H7 (cell line): Measurements from ENCODE around the gene TPGS1. TPM values are rescaled to one million over a fixed set of nuclear protein-coding genes. Genes with fewer than 3 reads are reported as not detected.

Source experiments
- DNase-seq: peaks from one replicate; pipeline ENCODE4 v3.0.0; 2012
- H3K27me3 ChIP-seq: 2 replicates; pipeline ENCODE4 v1.6.0; 2011; ENCODE audit warnings: mild to moderate bottlenecking, low read length; ENCODE audit not compliant: control insufficient read depth, insufficient read depth
- H3K36me3 ChIP-seq: replicated peaks from 2 replicates; pipeline ENCODE4 v1.5.1; 2011; ENCODE audit warnings: low read length; ENCODE audit not compliant: control insufficient read depth, insufficient read depth
- H3K4me3 ChIP-seq: 2 replicates; pipeline ENCODE4 v1.5.1; 2011; ENCODE audit warnings: low read depth, mild to moderate bottlenecking, control low read depth, low read length, moderate library complexity; ENCODE audit not compliant: insufficient read depth
- total RNA-seq: library from RNA; depleted of rRNA; stranded (reverse); fragments of >200 nt; shearing (Covaris generic); gene quantifications from 2 replicates; pipeline ENCODE4 v1.2.3, GENCODE V29; 2014; rRNA removed

TPGS1 gene, protein sequence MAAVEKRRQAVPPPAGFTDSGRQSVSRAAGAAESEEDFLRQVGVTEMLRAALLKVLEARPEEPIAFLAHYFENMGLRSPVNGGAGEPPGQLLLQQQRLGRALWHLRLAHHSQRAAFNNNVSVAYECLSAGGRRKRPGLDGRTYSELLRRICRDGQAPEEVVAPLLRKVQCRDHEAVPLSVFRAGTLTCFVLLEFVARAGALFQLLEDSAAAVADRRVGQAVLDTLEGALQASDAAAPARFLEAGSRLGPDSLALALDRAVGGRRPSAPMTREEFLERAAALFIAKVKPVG
- 13.7 and 18.1 TPM in 2 replicates for total RNA-seq

DNA sequence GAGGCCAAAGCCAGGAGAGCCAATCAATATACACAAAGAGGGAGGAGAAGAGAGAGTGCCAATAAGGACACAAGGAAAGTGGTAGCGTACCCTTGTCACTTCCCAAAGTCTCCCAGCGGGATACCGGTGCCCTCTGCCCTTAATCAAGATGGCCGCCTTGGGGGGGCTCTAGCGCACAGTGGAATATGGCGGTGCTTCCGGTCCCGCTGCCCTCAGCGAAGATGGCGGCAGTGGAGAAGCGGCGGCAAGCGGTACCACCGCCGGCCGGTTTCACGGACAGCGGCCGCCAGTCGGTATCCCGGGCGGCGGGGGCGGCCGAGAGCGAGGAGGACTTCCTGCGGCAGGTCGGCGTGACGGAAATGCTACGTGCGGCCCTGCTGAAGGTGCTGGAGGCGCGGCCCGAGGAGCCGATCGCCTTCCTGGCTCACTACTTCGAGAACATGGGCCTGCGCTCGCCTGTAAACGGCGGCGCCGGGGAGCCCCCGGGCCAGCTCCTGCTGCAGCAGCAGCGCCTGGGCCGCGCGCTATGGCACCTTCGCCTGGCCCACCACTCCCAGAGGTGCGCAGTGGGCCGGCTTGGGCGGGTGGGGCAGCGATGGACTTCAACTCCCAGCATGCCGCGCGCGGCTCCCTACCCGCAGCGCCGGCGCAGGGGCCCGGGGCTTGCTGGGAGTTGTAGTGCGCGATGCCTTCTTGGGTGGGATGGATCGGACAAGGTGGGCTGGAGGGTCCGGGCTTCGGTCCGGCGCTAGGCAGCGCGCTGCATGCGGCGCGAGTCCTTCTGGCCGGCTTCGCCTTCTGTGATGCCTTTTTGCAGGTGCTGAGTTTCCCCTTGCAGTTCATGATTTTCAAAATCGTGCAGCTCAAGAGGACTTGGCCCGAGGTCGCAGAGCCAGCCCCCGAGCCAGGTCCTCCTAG lies at the start of gene TPGS1:
Gene TPGS1, plus strand, starts transcription at position 212 of the 918 bp plus-strand sequence. Its CDS starts 10 bp downstream, at position 222.
- Histone ChIP-seq H3K27me3 (peaks cover 2% of the 10 kb centered on the region), H3K4me3 (peak within 1 kb of the TSS; percentile 92), H3K36me3 (no peaks in the 10 kb centered on the region; the same call in 1 of the 2 replicates)
- peak; percentile 97 for DNase-seq

DNA sequence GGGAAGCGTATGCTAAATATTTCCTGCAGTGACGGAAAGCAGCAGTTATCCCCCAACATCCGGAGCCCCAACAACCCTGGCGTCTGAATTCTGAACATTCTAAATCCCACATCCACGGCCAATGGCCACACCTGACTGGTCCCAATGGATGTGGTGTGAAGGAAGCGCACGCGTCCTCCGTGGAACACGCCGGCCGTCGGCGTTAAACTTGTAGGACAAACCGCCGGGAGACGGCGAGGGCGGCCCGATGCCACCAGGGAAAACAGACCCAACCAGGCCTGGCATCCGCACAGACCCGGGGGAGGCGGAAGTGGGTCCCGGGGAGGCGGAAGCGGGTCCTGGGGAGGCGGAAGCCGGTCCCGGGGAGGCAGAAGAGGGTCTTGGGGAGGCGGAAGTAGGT lies 49.7 kb upstream of the TPGS1 start:
- Histone ChIP-seq H3K4me3 (no peak overlapping the region), H3K36me3 (no peaks in the 10 kb centered on the region), H3K27me3 (peaks cover 19% of the 10 kb centered on the region)
- peak; percentile 57 for DNase-seq

DNA sequence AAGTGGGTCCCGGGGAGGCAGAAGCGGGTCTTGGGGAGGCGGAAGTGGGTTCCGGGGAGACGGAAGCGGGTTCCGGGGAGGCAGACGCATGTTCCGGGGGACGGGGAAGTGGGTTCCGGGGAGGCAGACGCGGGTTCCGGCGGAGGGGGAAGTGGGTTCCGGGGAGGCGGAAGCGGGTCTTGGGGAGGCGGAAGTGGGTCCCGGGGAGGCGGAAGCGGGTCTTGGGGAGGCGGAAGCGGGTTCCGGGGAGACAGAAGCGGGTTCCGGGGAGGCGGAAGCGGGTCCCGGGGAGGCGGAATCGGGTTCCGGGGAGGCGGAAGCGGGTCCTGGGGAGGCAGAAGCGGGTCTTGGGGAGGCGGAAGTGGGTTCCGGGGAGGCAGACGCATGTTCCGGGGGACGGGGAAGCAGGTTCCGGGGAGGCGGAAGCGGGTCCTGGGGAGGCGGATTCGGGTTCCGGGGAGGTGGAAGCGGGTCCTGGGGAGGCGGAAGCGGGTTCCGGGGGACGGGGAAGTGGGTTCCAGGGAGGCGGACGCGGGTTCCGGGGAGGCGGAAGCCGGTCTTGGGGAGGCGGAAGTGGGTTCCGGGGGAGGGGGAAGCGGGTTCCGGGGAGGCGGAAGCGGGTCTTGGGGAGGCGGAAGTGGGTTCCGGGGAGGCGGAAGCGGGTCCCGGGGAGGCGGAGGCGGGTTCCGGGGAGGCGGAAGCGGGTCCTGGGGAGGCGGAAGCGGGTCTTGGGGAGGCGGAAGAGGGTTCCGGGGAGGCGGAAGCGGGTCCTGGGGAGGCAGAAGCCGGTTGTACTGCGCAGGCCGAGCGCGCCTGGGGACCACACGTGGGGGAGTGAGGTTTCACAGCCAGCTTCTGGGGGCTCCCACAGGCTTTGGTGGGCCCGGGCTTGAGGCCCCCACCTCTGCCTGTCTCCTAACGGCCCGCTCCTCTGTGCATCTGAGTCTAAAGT lies 48.9 kb upstream of the TPGS1 start:
- DNase-seq, result no peak
- Histone ChIP-seq H3K4me3 (no peak overlapping the region), H3K27me3 (peaks cover 19% of the 10 kb centered on the region), H3K36me3 (no peaks in the 10 kb centered on the region)

DNA sequence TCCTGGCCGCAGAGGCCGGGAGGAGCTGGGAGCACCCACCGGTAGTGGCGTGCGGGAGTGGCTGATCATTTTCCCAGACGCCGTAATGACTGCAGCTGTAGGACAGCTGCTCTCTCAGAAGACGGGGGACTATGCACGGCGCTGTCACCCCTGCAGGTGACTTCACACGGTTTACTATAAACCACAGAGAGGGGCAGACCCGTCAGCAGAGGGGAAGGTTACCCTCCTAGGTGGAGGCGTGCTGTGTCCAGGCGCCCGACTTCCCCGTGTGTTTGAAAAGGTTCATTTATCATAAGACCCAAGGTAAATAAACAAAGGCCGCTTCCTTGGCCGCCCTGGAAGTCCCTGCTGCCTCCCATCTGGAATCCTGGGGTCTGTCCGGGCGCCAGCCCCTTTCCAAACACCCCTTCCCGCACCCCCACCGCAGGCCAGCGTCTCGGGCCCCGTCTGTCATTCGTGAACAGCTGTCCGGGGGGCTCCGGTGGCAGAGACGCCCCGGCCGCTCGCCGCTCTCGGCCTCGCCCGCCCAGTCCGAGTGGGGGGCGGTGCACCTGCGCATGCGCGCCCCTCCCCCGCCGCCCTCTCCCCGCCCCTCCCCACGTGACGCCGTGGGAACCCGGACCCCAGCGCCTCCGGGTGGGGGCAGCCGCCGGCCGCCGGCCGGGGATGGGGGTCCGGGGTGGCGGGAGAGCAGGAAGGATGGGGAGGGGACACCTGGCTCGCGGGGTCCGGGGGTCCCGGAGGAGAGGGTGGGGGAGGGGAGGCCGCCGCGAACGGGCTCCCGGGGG lies 47.4 kb upstream of the TPGS1 start:
- Histone ChIP-seq H3K36me3 (no peaks in the 10 kb centered on the region), H3K27me3 (peaks cover 19% of the 10 kb centered on the region), H3K4me3 (peak overlapping the region; percentile 61)
- peak; percentile 99 for DNase-seq

DNA sequence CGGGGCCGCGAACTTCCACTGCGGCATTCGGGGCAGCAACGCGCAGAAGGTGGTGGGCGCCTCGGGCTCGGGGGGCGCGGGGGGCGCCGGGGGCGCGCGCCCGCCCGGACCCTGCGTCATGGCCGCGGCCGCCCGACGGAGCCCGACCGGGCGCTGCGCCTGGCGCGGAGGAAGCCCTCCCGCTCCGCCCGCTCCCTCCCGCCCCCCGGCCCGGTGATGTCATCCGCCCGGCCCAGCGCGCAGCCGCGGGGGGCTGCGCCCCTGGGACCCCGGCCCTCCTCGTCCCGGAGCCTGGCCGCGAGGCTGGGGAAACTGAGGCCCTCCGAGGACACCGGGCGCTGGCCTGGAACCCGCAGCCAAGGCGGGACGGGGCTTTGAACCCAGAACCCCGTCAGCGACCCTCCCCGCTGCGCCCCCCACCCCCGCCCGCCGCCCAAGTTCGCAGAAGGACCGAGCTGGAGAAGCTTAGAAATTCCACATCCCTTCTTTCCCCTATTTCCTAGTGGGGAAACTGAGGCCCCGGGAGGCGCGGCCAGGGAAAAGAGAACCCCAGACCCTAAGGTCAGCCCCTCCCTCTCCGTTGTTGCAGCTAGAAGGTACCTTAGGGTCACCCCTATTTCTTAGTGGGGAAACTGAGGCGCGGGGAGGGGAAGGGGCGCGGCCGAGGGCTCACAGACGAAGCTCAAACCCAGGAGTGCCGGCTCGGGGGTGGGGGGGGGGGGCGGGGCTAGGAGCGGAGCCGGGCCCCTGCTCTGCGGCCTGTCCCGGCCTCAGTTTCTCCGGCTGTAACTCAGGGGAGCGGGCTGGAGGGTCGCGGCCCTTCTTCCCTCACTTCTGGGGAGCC lies 46.2 kb upstream of the TPGS1 start, which contains the start of gene SHC2:
Gene SHC2, minus strand, starts transcription at position 157 of the 844 bp plus-strand sequence. Its CDS starts 37 bp downstream, at position 120.
- H3K36me3 ChIP-seq, result no peaks in the 10 kb centered on the region
- H3K27me3 ChIP-seq, result peaks cover 19% of the 10 kb centered on the region
- peak within 1 kb of the TSS; percentile 61 for H3K4me3 ChIP-seq
- DNase-seq, result peak; percentile 93

DNA sequence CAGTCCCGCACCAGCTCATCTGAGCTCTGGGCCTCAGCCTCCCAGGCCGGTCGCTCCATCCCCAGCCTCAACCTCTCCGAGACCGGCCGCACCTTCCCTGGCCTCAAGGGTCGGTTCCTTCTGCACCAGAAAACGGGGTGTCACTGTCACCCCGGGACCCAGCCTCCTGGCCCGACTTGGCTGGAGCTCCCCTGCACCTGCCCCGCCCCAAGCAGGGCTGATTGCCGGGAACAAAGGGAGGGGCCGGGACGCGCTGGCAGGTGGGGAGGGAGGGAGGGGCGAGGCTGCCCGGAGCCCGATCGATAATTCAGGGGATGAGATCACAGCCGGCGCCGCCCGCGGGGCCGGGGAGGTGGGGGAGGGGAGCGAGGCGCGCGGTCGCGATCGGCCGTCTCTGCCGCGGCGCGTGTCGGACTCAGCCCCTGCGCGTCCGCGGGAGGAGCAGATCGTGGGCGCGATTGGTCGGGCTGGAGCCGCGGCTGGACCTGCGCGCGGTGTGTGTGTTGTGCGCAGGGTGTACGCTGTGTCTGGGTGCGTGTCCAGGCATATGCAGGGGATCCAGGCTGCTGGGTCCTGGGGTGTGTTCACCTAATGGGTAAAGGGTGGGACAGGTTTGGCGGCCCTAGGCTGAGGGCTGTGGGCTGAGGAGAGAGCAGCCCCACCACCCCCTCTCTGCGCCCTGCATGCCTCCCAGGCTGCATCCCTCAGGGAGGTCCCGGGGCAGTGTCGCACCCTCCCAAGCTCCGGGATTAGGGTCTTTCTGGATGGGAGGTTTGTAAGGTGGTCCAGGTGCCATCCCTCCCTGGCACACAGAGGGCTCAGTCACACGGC lies 45.4 kb upstream of the TPGS1 start:
- DNase-seq, result peak; percentile 97
- Histone ChIP-seq H3K27me3 (peaks cover 19% of the 10 kb centered on the region), H3K36me3 (no peaks in the 10 kb centered on the region), H3K4me3 (peak overlapping the region; percentile 47)

DNA sequence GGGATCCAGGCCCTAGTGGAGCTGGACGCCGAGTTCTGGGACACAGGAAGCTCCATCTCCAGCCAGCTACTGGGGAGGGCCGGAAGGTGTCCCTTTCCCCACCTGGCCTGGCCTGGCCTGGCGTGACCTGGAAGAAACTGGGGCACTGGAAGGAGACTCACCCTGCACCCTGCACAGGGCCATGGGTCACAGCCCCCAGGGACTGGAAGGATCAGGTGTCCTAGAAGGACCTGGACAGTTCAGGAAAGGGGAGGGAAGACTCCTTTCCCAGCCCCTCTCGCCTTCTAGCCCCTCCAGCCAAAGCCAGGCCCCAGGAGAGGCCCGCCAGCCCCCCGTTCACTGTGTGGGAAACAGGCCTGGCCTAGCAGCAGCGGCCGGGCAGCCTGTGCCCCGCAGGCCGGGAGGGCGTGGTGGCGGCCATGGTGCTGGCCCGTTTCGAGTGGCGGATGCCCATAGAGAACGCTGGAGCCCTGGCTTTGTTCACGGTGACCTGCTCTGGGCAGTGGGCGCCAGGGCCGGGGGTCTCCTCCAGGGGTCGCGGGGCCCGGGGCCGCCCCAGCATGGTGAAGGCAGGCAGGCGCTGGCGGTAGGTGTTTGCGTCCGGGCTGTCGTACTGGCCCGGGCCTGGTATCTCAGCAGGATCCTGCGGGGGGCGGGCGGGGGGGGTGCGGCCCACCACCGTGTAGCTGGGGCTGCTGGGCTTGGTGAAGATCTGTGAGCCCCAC lies 43.7 kb upstream of the TPGS1 start:
- Histone ChIP-seq H3K4me3 (no peak overlapping the region), H3K27me3 (peaks cover 19% of the 10 kb centered on the region), H3K36me3 (no peaks in the 10 kb centered on the region)
- peak; percentile 70 for DNase-seq

DNA sequence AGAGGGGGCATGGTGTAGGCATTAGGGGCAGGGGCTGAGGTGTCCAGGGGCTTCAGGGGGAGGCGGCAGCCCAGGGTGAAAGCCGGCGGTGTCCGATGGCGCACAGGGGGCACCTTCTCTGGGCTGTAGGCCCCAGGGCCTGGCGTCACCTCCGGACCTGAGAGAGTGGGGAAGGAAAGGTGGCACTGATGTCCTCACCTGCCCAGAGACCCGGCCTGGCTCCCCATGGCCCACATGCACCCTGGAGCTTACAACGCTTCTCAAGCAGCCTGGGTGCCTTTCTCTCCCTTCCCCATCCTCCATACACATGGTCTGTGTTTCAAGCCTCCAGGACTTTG lies 43.1 kb upstream of the TPGS1 start:
- Histone ChIP-seq H3K27me3 (peaks cover 19% of the 10 kb centered on the region), H3K36me3 (no peaks in the 10 kb centered on the region), H3K4me3 (no peak overlapping the region)
- DNase-seq, result no peak

DNA sequence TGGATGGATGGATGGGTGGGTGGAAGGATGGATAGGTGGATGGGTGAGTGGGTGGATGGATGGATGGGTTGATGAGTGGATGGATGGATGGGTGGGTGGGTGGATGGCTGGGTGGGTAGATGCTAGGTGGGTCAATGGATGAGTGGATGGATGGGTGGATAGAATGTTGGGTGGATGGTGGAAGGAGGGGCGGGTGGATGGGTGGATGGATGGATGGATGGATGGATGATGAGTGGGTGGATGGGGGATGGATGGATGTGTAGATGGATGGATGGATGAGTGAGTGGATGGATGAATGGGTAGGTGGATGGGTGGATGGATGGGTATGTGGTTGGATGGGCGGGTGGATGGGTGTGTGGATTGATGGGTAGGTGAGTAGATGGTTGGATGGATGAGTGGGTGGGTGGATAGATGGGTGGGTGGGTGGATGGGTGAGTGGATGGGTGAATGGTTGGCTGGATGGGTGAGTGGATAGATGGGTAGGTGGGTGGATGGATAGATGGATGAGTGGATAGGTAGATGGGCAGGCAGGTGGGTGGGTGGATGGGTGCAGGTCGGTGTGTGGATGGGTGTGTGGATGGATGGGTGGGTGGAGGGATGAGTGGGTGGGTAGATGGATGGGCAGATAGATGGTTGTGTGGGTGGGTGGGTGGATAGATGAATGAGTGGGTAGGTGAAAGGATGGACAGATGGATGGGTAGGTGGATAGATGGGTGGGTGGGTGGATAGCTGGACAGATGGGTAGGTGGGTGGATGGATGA lies 42.1 kb upstream of the TPGS1 start:
- Histone ChIP-seq H3K4me3 (no peak overlapping the region), H3K27me3 (peaks cover 13% of the 10 kb centered on the region), H3K36me3 (no peaks in the 10 kb centered on the region)
- DNase-seq, result no peak

DNA sequence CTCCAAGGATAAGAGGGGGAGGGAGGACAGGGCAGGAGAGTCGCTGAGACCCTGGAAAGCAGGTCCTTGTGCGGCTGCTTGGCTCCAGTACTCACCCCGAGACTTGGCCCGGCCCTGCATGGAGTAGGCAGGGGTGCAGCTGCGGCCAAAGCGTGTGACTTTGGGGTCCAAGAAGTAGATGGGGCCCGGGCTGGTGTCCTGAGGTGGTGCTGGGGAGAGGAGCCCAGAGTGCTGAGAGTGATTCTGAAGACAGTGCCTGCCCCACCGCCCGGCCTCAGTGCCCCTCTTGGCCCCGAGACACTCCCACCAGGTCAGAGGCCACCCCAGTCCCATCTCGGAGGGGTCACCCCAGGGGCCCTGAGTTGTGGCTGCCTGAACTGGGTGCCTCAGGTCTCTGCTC lies 39.7 kb upstream of the TPGS1 start:
- Histone ChIP-seq H3K27me3 (no peaks in the 10 kb centered on the region), H3K4me3 (no peak overlapping the region), H3K36me3 (no peaks in the 10 kb centered on the region)
- peak; percentile 44 for DNase-seq

DNA sequence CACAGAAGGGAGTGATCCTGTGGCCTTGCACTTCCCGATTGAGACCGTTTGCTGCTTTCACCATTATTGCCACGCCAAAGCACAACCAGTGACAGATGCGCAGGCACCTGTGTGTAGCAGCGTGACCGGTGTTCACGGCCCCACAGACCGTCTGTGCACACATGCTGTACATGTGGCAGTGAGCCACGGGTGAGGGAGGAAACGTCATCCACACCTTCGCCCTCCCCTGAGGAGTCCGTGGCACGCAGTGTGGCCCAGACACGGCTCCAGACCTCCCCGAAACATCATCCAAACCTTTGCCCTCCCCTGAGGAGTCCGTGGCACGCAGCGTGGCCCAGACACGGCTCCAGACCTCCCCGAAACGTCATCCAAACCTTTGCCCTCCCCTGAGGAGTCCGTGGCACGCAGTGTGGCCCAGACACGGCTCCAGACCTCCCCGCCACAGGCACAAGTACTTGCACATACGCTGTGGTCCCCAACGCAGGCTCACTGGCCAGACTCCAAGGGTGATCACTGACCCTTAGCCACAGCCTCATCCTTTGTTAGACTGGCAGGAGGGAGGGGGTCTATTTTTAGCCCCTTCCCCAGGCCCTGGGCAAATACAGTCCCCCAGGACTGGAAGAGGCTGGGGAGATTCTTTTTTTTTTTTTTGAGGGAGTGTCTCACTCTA lies 38.6 kb upstream of the TPGS1 start:
- Histone ChIP-seq H3K4me3 (no peak overlapping the region), H3K27me3 (no peaks in the 10 kb centered on the region), H3K36me3 (no peaks in the 10 kb centered on the region)
- peak; percentile 33 for DNase-seq
